Activated CD4-positive, alpha-beta T cell treated with anti-CD3 and anti-CD28 coated beads, Interleukin-2, amount 50 U/mL, for 16 hours (primary cell): ENCODE data around the gene PLCG2.
A peak's percentile ranks its signal among the peaks of the same experiment; 100 is the strongest.
"Not testable (repeated sequence)": the region's sequence is repeated elsewhere in the genome, so short reads cannot be mapped to it uniquely, and the experiment has no call there.

Experiments used
- DNase-seq: peaks from one replicate; pipeline ENCODE4 v3.0.0-alpha.2; 2020

PLCG2 gene

GRCh38 chr16:81921085-81921814 is 142.2 kb downstream of the PLCG2 start:
- no peak for DNase-seq

DNA sequence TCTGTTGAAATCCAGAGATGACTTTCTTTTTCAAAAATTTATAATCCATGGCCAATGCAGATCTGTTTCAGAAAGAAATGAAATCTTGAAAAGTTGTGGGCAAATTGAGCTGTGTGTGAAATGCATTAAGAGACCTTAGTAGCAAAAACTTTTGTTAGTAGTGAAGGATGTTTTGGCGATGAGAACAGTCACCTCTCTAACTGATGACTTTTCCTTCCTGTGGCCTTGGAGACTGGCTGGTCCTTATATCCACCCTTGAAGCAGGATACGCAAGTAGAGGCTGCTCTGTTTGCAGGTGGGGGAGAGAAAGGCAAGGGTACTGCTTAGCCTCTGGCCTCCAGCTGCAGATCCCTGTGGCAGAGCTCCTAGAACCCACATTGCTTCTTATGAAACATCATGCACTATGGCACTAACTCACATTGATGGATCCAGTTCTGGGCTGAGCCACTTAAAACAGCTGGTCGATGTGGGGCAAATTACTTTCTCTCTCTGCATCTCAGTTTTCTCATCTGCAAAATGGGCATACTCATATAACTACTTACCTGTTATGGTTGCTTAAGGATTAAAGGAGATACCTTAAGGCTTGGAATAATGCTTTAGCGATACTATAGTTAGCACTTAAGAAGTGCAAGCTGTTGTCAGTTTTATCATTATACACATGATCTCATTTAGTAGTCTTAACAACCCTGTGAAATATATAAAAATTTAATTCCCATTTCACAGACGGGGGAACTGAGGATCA is 142.9 kb downstream of the PLCG2 start:
- DNase-seq = no peak

GRCh38 chr16:81923296-81923695 is 144.2 kb downstream of the PLCG2 start:
- DNase-seq = no peak

DNA sequence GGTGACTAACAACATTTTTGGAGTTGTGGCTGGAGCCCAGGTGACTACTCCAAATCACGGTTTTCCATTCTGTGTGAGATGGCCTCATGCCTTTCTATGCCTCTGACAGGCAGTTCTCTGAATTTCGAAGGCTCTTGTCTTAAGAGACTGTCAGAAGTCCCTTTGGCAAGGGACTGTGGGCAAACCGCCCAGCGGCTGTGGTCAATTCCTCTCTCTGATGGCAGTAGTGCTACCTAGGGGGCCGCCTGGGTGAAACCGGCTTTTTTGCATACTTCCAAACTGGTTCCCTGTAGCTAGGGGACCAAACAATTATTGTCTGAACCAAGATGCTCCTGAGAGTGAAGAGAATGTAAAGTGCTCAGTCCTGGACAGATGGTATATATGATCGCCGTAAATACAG is 145.9 kb downstream of the PLCG2 start:
- DNase-seq = no peak

DNA sequence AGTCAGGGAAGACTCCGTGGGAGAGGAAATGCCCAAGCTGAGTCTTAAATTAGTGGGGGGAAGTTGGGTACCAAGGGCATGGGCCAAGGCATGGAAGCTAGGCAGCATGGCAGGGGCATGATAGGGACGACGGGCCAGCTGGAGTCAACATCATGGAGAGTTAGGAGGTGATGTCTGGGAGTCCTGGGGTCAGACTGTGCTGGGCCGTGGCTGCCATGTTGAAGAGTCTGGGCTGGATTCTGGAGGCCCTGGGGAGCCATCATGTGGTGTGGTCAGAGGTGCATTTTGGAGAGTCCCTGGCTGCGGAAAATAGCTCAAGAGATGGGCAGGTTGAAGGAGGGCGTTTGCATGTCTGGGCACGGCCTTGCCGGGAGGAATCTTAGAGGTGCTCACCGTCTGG is 146.9 kb downstream of the PLCG2 start:
- DNase-seq = no peak

DNA sequence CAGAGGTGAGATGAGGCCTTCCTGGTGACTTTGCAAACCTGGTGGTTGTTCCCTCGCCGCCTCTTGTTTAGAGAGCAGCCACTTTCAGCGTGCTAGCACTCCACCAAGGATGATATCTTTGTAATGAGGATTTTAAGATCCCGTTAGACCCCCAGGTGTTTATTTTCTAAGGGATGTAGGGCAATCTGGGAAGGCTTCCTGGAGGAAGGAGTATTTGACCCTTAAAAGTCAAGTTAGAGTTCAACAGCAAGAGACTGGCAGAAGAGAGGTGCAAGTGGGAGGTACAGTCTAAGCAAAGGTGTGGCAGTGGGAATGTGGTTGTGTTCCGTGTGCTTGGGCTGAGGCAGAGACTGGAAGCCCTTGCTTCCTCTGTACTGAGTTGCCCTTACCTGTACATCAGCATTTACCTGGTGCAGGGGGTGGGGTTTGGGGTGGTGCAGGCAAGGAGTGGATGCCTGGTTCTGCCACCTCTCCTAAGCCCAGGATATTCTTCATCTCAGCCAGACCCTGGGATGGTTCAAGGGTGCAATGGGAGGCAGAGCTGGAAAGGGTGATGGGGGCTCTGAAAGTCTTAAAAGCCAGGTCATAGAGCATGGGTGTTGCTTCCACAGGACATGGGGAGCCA is 148.6 kb downstream of the PLCG2 start:
- DNase-seq = no peak

DNA sequence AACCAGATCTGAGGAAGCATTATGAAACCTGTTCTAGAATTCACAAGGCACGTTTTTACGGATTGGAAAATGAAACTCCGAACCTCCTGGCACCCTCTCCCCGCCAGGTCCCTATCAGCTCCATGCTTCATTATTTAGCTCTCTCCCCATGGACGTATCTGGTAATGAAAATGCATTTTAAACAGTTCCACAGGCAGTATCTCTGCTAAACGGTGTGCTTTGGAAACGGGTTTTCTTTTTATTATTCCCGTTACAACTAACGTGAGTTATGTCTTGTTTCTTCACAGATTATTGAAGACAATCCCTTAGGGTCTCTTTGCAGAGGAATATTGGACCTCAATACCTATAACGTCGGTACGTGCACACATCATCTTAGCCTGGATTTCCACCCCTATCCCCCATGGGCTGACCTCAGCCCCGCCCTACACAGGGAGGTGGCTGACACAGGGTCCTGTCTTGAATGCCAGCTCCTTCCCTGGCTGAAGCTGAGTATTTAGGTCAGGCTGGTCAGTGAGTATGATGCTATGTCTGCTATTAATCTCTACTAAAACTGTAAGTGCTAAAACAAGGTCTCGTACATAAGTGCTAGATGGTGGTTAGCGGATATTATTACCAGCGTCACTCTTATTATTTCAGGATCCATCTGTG is 149.3 kb downstream of the PLCG2 start:
- no peak for DNase-seq

GRCh38 chr16:81928975-81929374 is 149.9 kb downstream of the PLCG2 start:
- peak; percentile 26 for DNase-seq

DNA sequence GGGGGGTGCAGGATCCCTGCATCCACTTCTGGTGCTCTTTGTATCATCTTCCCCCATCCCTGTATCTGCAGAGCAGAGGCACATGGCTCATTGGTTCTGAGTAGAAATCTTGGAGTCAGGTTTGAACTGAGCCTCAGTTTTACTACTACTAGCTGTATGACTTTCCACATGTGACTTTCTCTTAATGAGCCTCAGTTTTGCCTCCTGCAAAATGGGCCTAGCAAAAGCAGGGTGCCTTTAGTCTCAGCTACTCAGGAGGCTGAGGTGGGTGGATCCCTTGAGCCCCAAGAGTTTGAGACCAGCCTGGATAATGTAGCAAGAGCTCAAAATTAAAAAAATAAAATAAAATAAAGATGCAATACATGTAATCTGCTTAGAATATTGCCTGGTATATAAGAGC is 150.8 kb downstream of the PLCG2 start:
- DNase-seq = no peak

DNA sequence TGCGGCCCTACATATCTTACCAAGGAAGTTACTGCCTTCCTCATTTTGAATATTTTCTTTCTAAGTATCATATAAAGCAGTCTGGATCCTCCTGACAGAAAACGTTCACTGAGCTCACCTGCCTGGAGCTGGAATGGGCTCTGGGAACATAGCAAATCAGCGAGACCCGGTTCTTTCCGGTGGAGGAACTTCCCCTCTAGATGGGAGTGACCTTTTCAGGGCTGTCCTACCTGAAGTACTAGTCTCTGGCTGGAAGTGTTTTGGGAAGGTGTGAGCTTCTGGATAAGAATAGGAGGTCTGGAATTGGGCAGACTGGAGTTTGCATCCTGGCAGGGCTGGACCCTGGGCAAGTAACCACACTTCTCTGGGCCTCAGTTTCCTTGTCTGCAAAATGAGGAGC is 152.8 kb downstream of the PLCG2 start:
- DNase-seq = no peak

GRCh38 chr16:81932668-81933067 is 153.6 kb downstream of the PLCG2 start:
- no peak for DNase-seq

DNA sequence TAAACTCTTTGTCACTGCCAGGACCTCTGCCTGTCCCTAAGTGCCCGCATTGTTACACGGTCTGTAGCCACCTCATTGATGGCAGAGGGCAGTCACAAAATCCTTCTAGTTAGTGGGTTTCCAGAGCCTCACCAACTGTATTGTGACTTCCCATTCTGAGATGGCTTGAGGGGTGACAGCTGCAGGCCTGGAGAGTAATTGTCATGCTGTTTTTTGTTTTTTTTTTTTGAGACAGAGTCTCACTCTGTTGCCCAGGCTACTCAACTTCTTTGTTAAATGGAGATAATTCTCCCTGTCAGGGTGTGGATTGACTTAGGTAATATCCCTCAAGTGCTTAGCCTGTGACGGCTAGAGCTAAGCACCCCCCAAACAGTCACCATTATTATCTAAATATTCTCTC is 154.3 kb downstream of the PLCG2 start:
- no peak for DNase-seq

GRCh38 chr16:81934711-81935110 is 155.6 kb downstream of the PLCG2 start:
- not testable (repeated sequence) for DNase-seq

GRCh38 chr16:81936209-81937000 is 157.3 kb downstream of the PLCG2 start:
- no peak for DNase-seq

DNA sequence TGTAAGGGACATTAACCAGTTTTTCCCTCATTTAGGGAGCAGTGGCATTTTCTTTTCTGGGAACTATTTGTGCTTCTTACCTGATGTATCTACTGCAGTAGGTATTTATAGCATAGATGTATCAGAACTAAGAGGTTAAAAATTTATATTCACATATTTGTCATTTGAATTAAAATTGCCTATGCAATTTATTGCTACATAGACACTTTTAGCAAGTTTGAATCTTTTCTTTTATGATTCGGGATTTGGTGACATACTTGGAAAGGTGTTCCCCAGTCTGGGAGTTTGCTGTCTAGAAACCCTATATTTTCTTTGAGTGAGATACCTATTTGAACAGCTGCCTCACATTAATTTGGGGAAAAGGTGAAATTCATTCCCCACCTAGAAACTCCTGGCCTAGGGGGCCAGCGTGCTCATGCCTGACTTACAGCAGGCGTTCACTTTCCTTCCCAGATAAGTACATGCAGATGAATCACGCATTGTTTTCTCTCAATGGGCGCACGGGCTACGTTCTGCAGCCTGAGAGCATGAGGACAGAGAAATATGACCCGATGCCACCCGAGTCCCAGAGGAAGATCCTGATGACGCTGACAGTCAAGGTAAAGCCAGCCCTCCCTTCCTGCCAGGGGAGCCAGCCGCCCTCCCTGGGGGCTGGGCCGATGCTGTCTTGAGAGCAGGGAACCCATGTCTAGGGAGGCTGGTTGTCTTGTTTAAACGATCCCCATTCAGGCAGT is 158.4 kb downstream of the PLCG2 start:
- no peak for DNase-seq

- DNase-seq = no peak
Observed at GRCh38 chr16:81938326-81939163, 159.5 kb downstream of the PLCG2 start.

GRCh38 chr16:81939164-81940056 is 160.3 kb downstream of the PLCG2 start:
- DNase-seq = no peak

DNA sequence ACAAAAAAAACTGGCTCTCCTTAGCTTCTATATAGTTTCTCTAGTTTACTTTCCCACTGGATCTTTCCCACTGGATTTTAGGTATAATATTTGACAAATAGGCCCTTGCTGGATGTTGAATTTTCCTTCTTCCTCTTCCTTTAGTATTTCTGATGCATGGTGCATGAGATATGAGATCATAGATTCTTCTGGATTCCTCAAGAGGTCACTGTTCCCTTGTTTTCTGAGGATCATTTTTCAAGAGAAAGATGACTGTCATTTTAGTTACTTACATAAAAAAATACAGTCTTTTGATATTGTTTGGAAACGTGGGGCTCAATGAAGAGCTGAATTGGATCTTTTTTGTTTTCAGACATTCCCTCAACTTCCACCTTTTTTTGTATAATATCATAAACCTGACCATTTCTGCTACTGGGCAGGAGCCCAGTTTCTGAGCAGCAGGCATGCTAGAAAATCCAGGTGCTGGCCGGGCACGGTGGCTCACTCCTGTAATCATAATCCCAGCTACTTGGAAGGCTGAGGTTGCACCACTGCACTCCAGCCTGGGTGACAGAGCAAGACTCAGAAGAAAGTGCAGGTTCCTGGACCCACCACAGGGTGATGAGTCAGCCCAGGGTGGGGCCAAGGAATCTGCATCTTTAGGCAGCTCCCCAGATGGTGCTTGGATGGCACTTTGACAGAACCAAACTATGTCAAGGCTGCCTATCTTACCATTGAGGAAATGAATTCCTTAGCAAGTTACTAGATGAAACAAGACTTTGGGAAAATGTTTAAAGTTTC is 161.9 kb downstream of the PLCG2 start:
- DNase-seq = no peak

DNA sequence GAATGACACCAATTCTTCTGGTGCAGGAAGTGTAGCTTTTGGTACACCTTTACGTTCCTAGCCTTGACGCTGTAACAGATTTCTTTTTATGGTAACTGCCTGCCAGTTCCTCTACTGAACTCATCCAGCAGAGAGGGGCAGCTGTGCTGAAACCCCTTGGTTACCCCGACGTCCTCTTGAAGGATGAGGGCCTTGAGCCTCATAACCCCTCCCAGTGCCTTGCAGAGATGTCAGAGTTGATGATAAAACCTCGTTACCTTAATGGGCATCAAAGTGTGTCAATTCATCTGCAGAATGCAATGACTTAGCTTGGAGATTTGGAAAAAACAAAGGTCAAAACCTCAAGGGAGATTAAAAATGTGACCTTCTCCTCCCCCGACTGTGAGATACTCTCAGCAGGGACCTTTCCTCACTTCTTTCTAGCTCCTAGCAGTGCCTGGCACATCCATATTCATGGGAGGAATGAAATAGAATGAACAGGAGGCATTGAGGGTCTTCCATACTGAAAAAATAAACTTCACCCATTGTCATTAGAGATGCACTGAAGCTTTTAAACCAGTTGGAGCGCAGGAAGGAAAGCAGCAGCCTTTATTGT is 163.0 kb downstream of the PLCG2 start:
- DNase-seq = no peak
